ENCODE data around the gene ZP1.

DNA sequence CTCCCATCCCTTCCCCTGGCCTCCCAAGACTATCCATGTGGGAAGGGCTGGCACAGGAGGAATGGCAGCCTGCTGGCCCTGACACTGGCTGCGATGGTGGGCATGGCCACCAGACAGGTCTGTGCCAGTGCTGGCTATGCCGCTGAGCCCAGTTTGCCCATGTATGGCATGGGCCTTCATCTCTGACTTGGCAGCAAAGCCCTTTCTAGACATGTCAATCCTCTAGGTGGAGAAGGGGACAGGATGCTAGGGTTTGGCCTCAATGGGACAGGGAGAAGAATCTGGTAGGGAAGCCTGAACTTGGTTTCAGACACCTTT is 8.8 kb downstream of the ZP1 start:
- TF ChIP-seq POLR2A (IDR thresholded peaks at IDR 0.05; ENCODE audit: control extremely low read depth in 1 of 2, low read depth in 2 of 2, low read length in 2 of 2) (no peak), POLR2AphosphoS5 (IDR thresholded peaks at IDR 0.05; ENCODE audit: low read depth, low read length) (no peak), GABPA (IDR thresholded peaks at IDR 0.05; ENCODE audit: borderline replicate concordance, insufficient read depth, low read length) (no peak), CTCF (IDR thresholded peaks at IDR 0.05; ENCODE audit: control extremely low read depth in 1 of 3, insufficient read depth in 1 of 3, low read depth in 1 of 3, low read length in 3 of 3) (no peak), EP300 (IDR thresholded peaks at IDR 0.05; ENCODE audit: borderline replicate concordance in 1 of 2, low read depth in 2 of 2, low read length in 2 of 2) (no peak), KDM1A (IDR thresholded peaks at IDR 0.05; ENCODE audit: borderline replicate concordance, low read length) (no peak), SUZ12 (IDR thresholded peaks at IDR 0.05; ENCODE audit: low read length) (no peak), BACH1 (IDR thresholded peaks at IDR 0.05; ENCODE audit: low read length) (no peak), SP2 (IDR thresholded peaks at IDR 0.05; ENCODE audit: low read length) (no peak), CREB1 (IDR thresholded peaks at IDR 0.05) (no peak), NRF1 (IDR thresholded peaks at IDR 0.05; ENCODE audit: low read depth, low read length) (no peak)
- TF ChIP-seq, protein P1, sequence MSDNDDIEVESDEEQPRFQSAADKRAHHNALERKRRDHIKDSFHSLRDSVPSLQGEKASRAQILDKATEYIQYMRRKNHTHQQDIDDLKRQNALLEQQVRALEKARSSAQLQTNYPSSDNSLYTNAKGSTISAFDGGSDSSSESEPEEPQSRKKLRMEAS (IDR thresholded peaks at IDR 0.05), result no peak
